Keratinocyte (primary cell): ENCODE results near the gene COL16A1. TPM values are rescaled to one million over a fixed set of nuclear protein-coding genes. Genes with fewer than 3 reads are reported as not detected.

Experiments
- DNase-seq: peaks from one replicate; pipeline ENCODE4 v3.0.0-alpha.2; 2011; ENCODE audit warnings: low read depth, missing footprints, low spot score
- FAIRE-seq: peaks from 2 replicates; lab custom pipeline; 2011; peaks lifted over from hg19 to GRCh38; lab: Jason Lieb, UNC
- H2AFZ ChIP-seq: 2 replicates; pipeline ENCODE4 v1.6.0; 2012; ENCODE audit warnings: low read length, control low read depth, inconsistent platforms; ENCODE audit not compliant: control insufficient read depth
- H3K27ac ChIP-seq: 2 replicates; pipeline ENCODE4 v1.5.1; 2011; ENCODE audit warnings: low read length; ENCODE audit not compliant: control insufficient read depth, insufficient read depth
- H3K27me3 ChIP-seq: 3 replicates; pipeline ENCODE4 v1.6.0; 2011; ENCODE audit warnings: low read length; ENCODE audit not compliant: control insufficient read depth, insufficient read depth; ENCODE audit errors: extremely low read depth
- H3K36me3 ChIP-seq, 2 experiments: 2 replicates in 1 of 2; 3 replicates in 1 of 2; pipeline ENCODE4 v1.5.1; 2011; ENCODE audit warnings: low read length in 2 of 2, mild to moderate bottlenecking in 1 of 2; ENCODE audit not compliant: control insufficient read depth in 2 of 2, insufficient read depth in 2 of 2; ENCODE audit errors: extremely low read depth in 1 of 2
- H3K4me1 ChIP-seq: 3 replicates; pipeline ENCODE4 v1.5.1; 2011; ENCODE audit warnings: low read length; ENCODE audit not compliant: control insufficient read depth, insufficient read depth; ENCODE audit errors: extremely low read depth
- H3K4me2 ChIP-seq: 3 replicates; pipeline ENCODE4 v1.6.0; 2011; ENCODE audit warnings: low read depth, low read length; ENCODE audit not compliant: control insufficient read depth, insufficient read depth; ENCODE audit errors: extremely low read depth
- H3K4me3 ChIP-seq, 3 experiments: fragments of 200-600 bp in 1 of 3; sonication (generic) in 1 of 3; 2 replicates in 2 of 3; 3 replicates in 1 of 3; pipeline ENCODE4 v1.5.1; 2011 to 2016; ENCODE audit warnings: low read length in 3 of 3, mild to moderate bottlenecking in 3 of 3, control low read depth in 2 of 3, inconsistent platforms in 1 of 3, low read depth in 1 of 3, mixed read lengths in 1 of 3, mixed run types in 1 of 3, moderate library complexity in 1 of 3; ENCODE audit not compliant: control insufficient read depth in 2 of 3, insufficient read depth in 2 of 3; ENCODE audit errors: extremely low read depth in 1 of 3
- H3K79me2 ChIP-seq: 2 replicates; pipeline ENCODE4 v1.6.0; 2012; ENCODE audit warnings: low read length; ENCODE audit not compliant: control insufficient read depth, insufficient read depth
- H3K9ac ChIP-seq: 3 replicates; pipeline ENCODE4 v1.6.0; 2011; ENCODE audit warnings: low read length; ENCODE audit not compliant: control insufficient read depth, insufficient read depth; ENCODE audit errors: extremely low read depth
- H3K9me1 ChIP-seq: 3 replicates; pipeline ENCODE4 v1.6.0; 2011; ENCODE audit warnings: low read length; ENCODE audit not compliant: control insufficient read depth, insufficient read depth; ENCODE audit errors: extremely low read depth
- H3K9me3 ChIP-seq: 2 replicates; pipeline ENCODE4 v1.5.1; 2012; ENCODE audit warnings: low read depth, low read length; ENCODE audit not compliant: control insufficient read depth
- H4K20me1 ChIP-seq: 3 replicates; pipeline ENCODE4 v1.6.0; 2011; ENCODE audit warnings: low read length; ENCODE audit not compliant: control insufficient read depth, insufficient read depth; ENCODE audit errors: extremely low read depth
- CTCF ChIP-seq, 3 experiments: IDR thresholded peaks in 1 of 3; conservative IDR thresholded peaks in 1 of 3; optimal IDR thresholded peaks in 1 of 3; 2 replicates in 2 of 3; 3 replicates in 1 of 3; pipeline versions ENCODE3 to v1.5.1; 2011; ENCODE audit warnings: low read length in 3 of 3, mild to moderate bottlenecking in 3 of 3, moderate library complexity in 2 of 3, control low read depth in 1 of 3, inconsistent platforms in 1 of 3; ENCODE audit not compliant: insufficient read depth in 2 of 3; ENCODE audit errors: extremely low read depth in 1 of 3
- EZH2 ChIP-seq: IDR thresholded peaks from one replicate; pipeline ENCODE4 v1.6.1; 2012; ENCODE audit warnings: inconsistent platforms, mild to moderate bottlenecking, low read length, moderate library complexity
- dilution Hi-C: fragments of 300-500 bp; cut with MboI; formaldehyde crosslinking; loops from one replicate; pipeline ENCODE4 v1.7.0; 2020; ENCODE audit warnings: low sequenced_read_pairs; ENCODE audit not compliant: extremely low pct_ligation_motif_present
- polyA plus RNA-seq, 5 experiments: library from polyadenylated mRNA; depleted of rRNA in 3 of 5; stranded (reverse) in 3 of 5; stranded (forward) in 1 of 5; unstranded in 1 of 5; fragments of >200 nt; gene quantifications; 1 replicate in 1 of 5; 2 replicates in 3 of 5; 3 replicates in 1 of 5; pipeline versions ENCODE4 v1.2.1 to v1.2.3, GENCODE V29; 2011 to 2012; ENCODE audit warnings: missing spikeins in 2 of 5, low read depth in 1 of 5, low replicate concordance in 1 of 5

Gene COL16A1
- polyA plus RNA-seq, 1 donor (not counting 4 experiments of a cell fraction or from before 2014, with no cell fraction given) = 43.4 TPM

GRCh38 chr1:31696242-31696641 is 7.6 kb downstream of the COL16A1 start:
- no peak overlapping the region for H3K27ac ChIP-seq
- no peaks in the 10 kb centered on the region for H3K27me3 ChIP-seq
- H3K9me3 ChIP-seq = no peaks in the 10 kb centered on the region
- peaks cover 28% of the 10 kb centered on the region for H3K4me1 ChIP-seq
- no peak for FAIRE-seq
- no peak overlapping the region for H3K4me3 ChIP-seq
- no peak overlapping the region for H3K9ac ChIP-seq
- TF ChIP-seq CTCF (optimal IDR thresholded peaks at IDR 0.05 in 1 of 3, IDR thresholded peaks at IDR 0.05 in 1 of 3, conservative IDR thresholded peaks at IDR 0.05 in 1 of 3; ENCODE audit: extremely low read depth in 1 of 3, insufficient read depth in 2 of 3, low read length in 3 of 3) = no peak
- no peak for TF ChIP-seq EZH2
- dilution Hi-C loops = no loop called here
- peaks cover 8% of the 10 kb centered on the region for H3K79me2 ChIP-seq
- H3K9me1 ChIP-seq = no peaks in the 10 kb centered on the region
- peaks cover 55 to 65% of the 10 kb centered on the region in 2 experiments for H3K36me3 ChIP-seq
- H4K20me1 ChIP-seq = no peaks in the 10 kb centered on the region
- no peak overlapping the region for H3K4me2 ChIP-seq
- no peak overlapping the region for H2AFZ ChIP-seq
- DNase-seq = no peak

- DNase-seq = no peak
- H2AFZ ChIP-seq = no peak overlapping the region
- dilution Hi-C loops = no loop called here
- H3K4me2 ChIP-seq = no peak overlapping the region
- peaks cover 7% of the 10 kb centered on the region for H3K79me2 ChIP-seq
- no peak overlapping the region for H3K4me3 ChIP-seq
- TF ChIP-seq CTCF (optimal IDR thresholded peaks at IDR 0.05 in 1 of 3, IDR thresholded peaks at IDR 0.05 in 1 of 3, conservative IDR thresholded peaks at IDR 0.05 in 1 of 3; ENCODE audit: extremely low read depth in 1 of 3, insufficient read depth in 2 of 3, low read length in 3 of 3) (no peak), EZH2 (no peak)
- H3K9ac ChIP-seq = no peak overlapping the region
- H3K4me1 ChIP-seq = peaks cover 23% of the 10 kb centered on the region
- no peaks in the 10 kb centered on the region for H3K9me3 ChIP-seq
- H3K27ac ChIP-seq = no peak overlapping the region
- FAIRE-seq = no peak
- H4K20me1 ChIP-seq = no peaks in the 10 kb centered on the region
- no peaks in the 10 kb centered on the region for H3K27me3 ChIP-seq
- H3K9me1 ChIP-seq = no peaks in the 10 kb centered on the region
- H3K36me3 ChIP-seq = peaks cover 60 to 70% of the 10 kb centered on the region in 2 experiments
Measured at GRCh38 chr1:31695327-31695726, 8.5 kb downstream of the COL16A1 start.
